CD14-positive monocyte (primary cell): ENCODE data around the gene ZCCHC12. TPM values are rescaled to one million over a fixed set of nuclear protein-coding genes. Genes with fewer than 3 reads are reported as not detected.

Experiments
- DNase-seq, 3 donors: peaks; one replicate each; pipeline ENCODE4 v3.0.0-alpha.2; 2011 to 2022
- H2AFZ ChIP-seq: 2 replicates; pipeline ENCODE4 v1.6.0; 2012; ENCODE audit warnings: mild to moderate bottlenecking, low read depth, low read length, inconsistent platforms; ENCODE audit not compliant: insufficient read depth, poor library complexity, severe bottlenecking
- H3K27ac ChIP-seq, 2 donors: 1 replicate in 1 of 2; 2 replicates in 1 of 2; pipeline ENCODE4 v1.5.1; 2012 to 2013; ENCODE audit warnings: low read length in 2 of 2, control low read depth in 1 of 2, inconsistent platforms in 1 of 2, low read depth in 1 of 2, mild to moderate bottlenecking in 1 of 2
- H3K27me3 ChIP-seq, 2 donors: one replicate each; pipeline versions ENCODE4 v1.6.0 to v1.6.1; 2011 to 2013; ENCODE audit warnings: low read length in 2 of 2; ENCODE audit not compliant: control insufficient read depth in 2 of 2, insufficient read depth in 2 of 2
- H3K36me3 ChIP-seq, 2 donors: replicated peaks in 1 of 2; 1 replicate in 1 of 2; 2 replicates in 1 of 2; pipeline versions ENCODE4 v1.5.1 to v1.6.1; 2012 to 2013; ENCODE audit warnings: low read length in 2 of 2, control low read depth in 1 of 2, inconsistent platforms in 1 of 2, mild to moderate bottlenecking in 1 of 2; ENCODE audit not compliant: insufficient read depth in 2 of 2, control insufficient read depth in 1 of 2
- H3K4me1 ChIP-seq, 2 donors: 1 replicate in 1 of 2; 2 replicates in 1 of 2; pipeline versions ENCODE4 v1.5.1 to v1.6.1; 2012 to 2013; ENCODE audit warnings: low read length in 2 of 2, control low read depth in 1 of 2, inconsistent platforms in 1 of 2, mild to moderate bottlenecking in 1 of 2, moderate library complexity in 1 of 2; ENCODE audit not compliant: insufficient read depth in 2 of 2, control insufficient read depth in 1 of 2
- H3K4me2 ChIP-seq: replicated peaks from 2 replicates; pipeline ENCODE3; 2012; ENCODE audit warnings: low read length, moderate library complexity, mild to moderate bottlenecking; ENCODE audit not compliant: poor library complexity, severe bottlenecking; ENCODE audit errors: extremely low read depth
- H3K4me3 ChIP-seq, 3 experiments: fragments of 200-600 bp in 1 of 3; sonication (generic) in 1 of 3; replicated peaks in 1 of 3; 1 replicate in 2 of 3; 2 replicates in 1 of 3; pipeline ENCODE4 v1.5.1; 2011 to 2013; ENCODE audit warnings: low read length in 3 of 3, mild to moderate bottlenecking in 3 of 3, control low read depth in 2 of 3, low read depth in 2 of 3, inconsistent platforms in 1 of 3, moderate library complexity in 1 of 3
- H3K79me2 ChIP-seq: 2 replicates; pipeline ENCODE4 v1.6.0; 2012; ENCODE audit warnings: mild to moderate bottlenecking, control low read depth, inconsistent platforms, low read length, moderate library complexity; ENCODE audit not compliant: insufficient read depth
- H3K9ac ChIP-seq: 2 replicates; pipeline ENCODE4 v1.6.0; 2017; ENCODE audit warnings: low read length, mild to moderate bottlenecking; ENCODE audit not compliant: insufficient read depth, poor library complexity, severe bottlenecking
- H3K9me3 ChIP-seq, 2 donors: replicated peaks in 1 of 2; 1 replicate in 1 of 2; 2 replicates in 1 of 2; pipeline versions ENCODE4 v1.5.1 to v1.6.1; 2012 to 2013; ENCODE audit warnings: low read length in 2 of 2, control low read depth in 1 of 2; ENCODE audit not compliant: control insufficient read depth in 1 of 2, insufficient read depth in 1 of 2
- H4K20me1 ChIP-seq: 2 replicates; pipeline ENCODE4 v1.6.0; 2012; ENCODE audit warnings: mild to moderate bottlenecking, low read length, control low read depth, moderate library complexity; ENCODE audit not compliant: insufficient read depth
- H3K27ac Mint-ChIP-seq, 7 donors: one replicate each; pipeline ENCODE4 v1.8.0; 2020; ENCODE audit warnings: mild to moderate bottlenecking in 7 of 7, mixed read lengths in 7 of 7, moderate library complexity in 6 of 7, inconsistent platforms in 2 of 7
- H3K27me3 Mint-ChIP-seq, 3 donors: one replicate each; pipeline ENCODE4 v1.8.0; 2021 to 2022; ENCODE audit warnings: low read depth in 3 of 3, mild to moderate bottlenecking in 3 of 3, mixed read lengths in 3 of 3, moderate library complexity in 3 of 3, inconsistent platforms in 1 of 3
- H3K36me3 Mint-ChIP-seq, 2 donors: one replicate each; pipeline ENCODE4 v1.8.0; 2020; ENCODE audit warnings: mixed read lengths in 2 of 2, inconsistent platforms in 1 of 2, mild to moderate bottlenecking in 1 of 2
- H3K4me1 Mint-ChIP-seq: one replicate; pipeline ENCODE4 v1.8.0; 2020; ENCODE audit warnings: mild to moderate bottlenecking, mixed read lengths
- H3K4me3 Mint-ChIP-seq, 2 donors: one replicate each; pipeline ENCODE4 v1.8.0; 2020; ENCODE audit warnings: mild to moderate bottlenecking in 2 of 2, mixed read lengths in 2 of 2, moderate library complexity in 1 of 2
- H3K9me3 Mint-ChIP-seq, 7 donors: one replicate each; pipeline ENCODE4 v1.8.0; 2020 to 2022; ENCODE audit warnings: mixed read lengths in 7 of 7, mild to moderate bottlenecking in 6 of 7, moderate library complexity in 6 of 7, inconsistent platforms in 2 of 7
- CTCF ChIP-seq: fragments of 200-600 bp; IDR thresholded peaks from one replicate; pipeline ENCODE4 v1.8.0; 2022; ENCODE audit warnings: antibody characterized with exemption, mild to moderate bottlenecking
- WGBS: methylation state at CpG from one replicate; pipeline ENCODE4 v1.1.5; 2013; ENCODE audit warnings: missing lambda C conversion rate; ENCODE audit not compliant: insufficient coverage; 5-methylcytosine and 5-hydroxymethylcytosine counted together
- intact Hi-C, 2 donors: fragments of 100-400 bp; cut with micrococcal nuclease; formaldehyde crosslinking; loops; one replicate each; pipeline versions ENCODE4 v1.15.0 to v1.15.1; 2023
- polyA plus RNA-seq, 3 donors: library from polyadenylated mRNA; depleted of rRNA in 1 of 3; unstranded in 2 of 3; stranded (reverse) in 1 of 3; fragments of 300-500 nt in 2 of 3; fragments of >200 nt in 1 of 3; fragmentation: Illumina TruSeq in 2 of 3; gene quantifications; 1 replicate in 2 of 3; 2 replicates in 1 of 3; pipeline ENCODE4 v1.2.3, GENCODE V29; 2012 to 2021

The ZCCHC12 gene
- polyA plus RNA-seq, 3 donors = 0.04 TPM; not detected in 2

GRCh38 chrX:118839334-118839958 is 15.8 kb downstream of the ZCCHC12 start:
- H2AFZ ChIP-seq = peak overlapping the region; percentile 63
- Mint-ChIP-seq H3K27me3 (peaks cover 4 to 13% (median 4%) of the 10 kb centered on the region in 3 donors), H3K9me3 (peaks cover 0 to 3% (median 0%) of the 10 kb centered on the region in 7 donors), H3K4me3 (peak overlapping the region; percentile 61 to 73), H3K27ac (peak overlapping the region in 2 of 7 donors; percentile 30 to 41), H3K4me1 (peaks cover 8% of the 10 kb centered on the region), H3K36me3 (no peaks in the 10 kb centered on the region)
- H3K4me2 ChIP-seq = peak overlapping the region; percentile 65
- WGBS = 0% methylated on average over 43 of the region's 50 CpGs
- TF ChIP-seq CTCF = peak; percentile 79
- DNase-seq = peak; percentile 59 to 85 (median 64)
- no peak overlapping the region for H3K27ac ChIP-seq
- H4K20me1 ChIP-seq = no peaks in the 10 kb centered on the region
- peak overlapping the region; percentile 7 to 71 (median 47) for H3K4me3 ChIP-seq
- intact Hi-C loops = no loop called here
- no peaks in the 10 kb centered on the region for H3K79me2 ChIP-seq
- H3K36me3 ChIP-seq = no peaks in the 10 kb centered on the region
- peaks cover 5 to 7% of the 10 kb centered on the region in 2 donors for H3K4me1 ChIP-seq
- peak overlapping the region; percentile 19 for H3K9ac ChIP-seq
- H3K9me3 ChIP-seq = no peaks in the 10 kb centered on the region
- H3K27me3 ChIP-seq = peaks cover 0 to 6% of the 10 kb centered on the region in 2 donors

- intact Hi-C loops = loop anchor here in 1 of 2 donors (2.0 kb wide), 1 partner anchor 219 kb away; no protein-coding TSS in a partner anchor
- no peaks in the 10 kb centered on the region for H3K79me2 ChIP-seq
- H3K27me3 Mint-ChIP-seq = peaks cover 0 to 7% (median 2%) of the 10 kb centered on the region in 3 donors
- WGBS = no CpG with 5 or more reads among the region's 1 CpG
- no peak overlapping the region for H3K4me2 ChIP-seq
- no peaks in the 10 kb centered on the region for H3K27me3 ChIP-seq
- H4K20me1 ChIP-seq = no peaks in the 10 kb centered on the region
- no peaks in the 10 kb centered on the region for H3K9me3 Mint-ChIP-seq
- no peak overlapping the region for H3K27ac Mint-ChIP-seq
- H3K4me1 ChIP-seq = no peaks in the 10 kb centered on the region
- no peaks in the 10 kb centered on the region for H3K9me3 ChIP-seq
- H3K36me3 Mint-ChIP-seq = no peaks in the 10 kb centered on the region
- no peaks in the 10 kb centered on the region for H3K4me1 Mint-ChIP-seq
- H3K4me3 Mint-ChIP-seq = no peak overlapping the region
- peak; percentile 27 to 51 (median 46) for DNase-seq
- no peak overlapping the region for H2AFZ ChIP-seq
- peak; percentile 64 for TF ChIP-seq CTCF
- no peak overlapping the region for H3K27ac ChIP-seq
- H3K36me3 ChIP-seq = no peaks in the 10 kb centered on the region
- no peak overlapping the region for H3K4me3 ChIP-seq
- H3K9ac ChIP-seq = no peak overlapping the region
Observed at GRCh38 chrX:118847676-118848075, 24.1 kb downstream of the ZCCHC12 start.
